Ureter (tissue), 1 donor: Measurements from ENCODE around the gene RSPH1. TPM values are rescaled to one million over a fixed set of nuclear protein-coding genes. Genes with fewer than 3 reads are reported as not detected.

ENCODE experiments used
- DNase-seq: peaks from one replicate; pipeline ENCODE4 v3.0.0-alpha.2; 2020; ENCODE audit warnings: low spot score
- total RNA-seq: library from RNA; stranded (reverse); gene quantifications from one replicate; pipeline ENCODE4 v1.2.4, GENCODE V29; 2023
- donor health status: DM: yes; HTN: yes; CAD: no.

RSPH1 gene
- total RNA-seq, 1 donor from 2014 or later: 7.8 TPM

DNA sequence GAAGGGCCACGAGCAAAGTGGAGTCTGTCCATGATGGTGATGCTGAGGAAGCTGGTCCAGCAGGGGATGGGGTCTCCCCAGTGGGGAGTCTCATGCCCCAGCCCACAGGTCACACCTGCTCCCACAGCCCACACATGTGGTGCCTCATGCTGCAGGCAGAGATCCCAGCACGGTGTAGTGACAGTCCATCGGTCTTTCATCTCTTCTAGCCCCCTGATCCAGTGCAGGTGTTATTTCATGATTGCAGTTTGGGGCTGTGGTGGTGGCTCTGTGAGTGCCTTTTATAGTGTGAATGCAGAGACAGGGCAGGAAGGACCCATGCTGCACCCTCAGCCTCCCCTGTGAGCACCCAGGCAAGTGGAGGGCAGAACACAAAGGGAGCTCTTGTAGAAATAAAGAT, 47.3 kb downstream of the RSPH1 start:
- DNase-seq: no peak

- DNase-seq: no peak
Observed at GRCh38 chr21:42447732-42448131, 48.3 kb downstream of the RSPH1 start.

GRCh38 chr21:42447182-42447581, 48.8 kb downstream of the RSPH1 start:
- no peak for DNase-seq

GRCh38 chr21:42446531-42446930, 49.5 kb downstream of the RSPH1 start:
- DNase-seq: no peak

DNA sequence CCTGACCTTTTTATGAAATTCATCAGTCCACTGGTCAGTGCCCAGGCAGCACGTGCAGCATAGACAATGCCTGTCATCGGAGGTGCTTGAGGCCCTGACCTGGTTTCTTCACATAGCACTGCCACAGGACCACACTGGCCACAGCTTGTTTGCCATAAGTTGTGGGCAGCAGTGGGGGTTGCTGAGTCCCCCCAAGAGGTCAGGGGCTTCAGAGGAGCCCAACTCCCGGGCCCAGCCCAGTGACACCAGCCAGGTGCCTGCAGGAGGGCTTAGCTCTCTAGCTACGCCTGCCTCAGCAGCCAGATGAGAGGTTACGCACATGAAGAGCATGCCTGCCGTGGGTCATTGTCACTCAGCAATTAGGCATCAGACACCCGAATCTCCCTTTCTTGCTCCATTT, 50.7 kb downstream of the RSPH1 start:
- no peak for DNase-seq

- no peak for DNase-seq
Observed at GRCh38 chr21:42444745-42445059, 51.3 kb downstream of the RSPH1 start.

DNA sequence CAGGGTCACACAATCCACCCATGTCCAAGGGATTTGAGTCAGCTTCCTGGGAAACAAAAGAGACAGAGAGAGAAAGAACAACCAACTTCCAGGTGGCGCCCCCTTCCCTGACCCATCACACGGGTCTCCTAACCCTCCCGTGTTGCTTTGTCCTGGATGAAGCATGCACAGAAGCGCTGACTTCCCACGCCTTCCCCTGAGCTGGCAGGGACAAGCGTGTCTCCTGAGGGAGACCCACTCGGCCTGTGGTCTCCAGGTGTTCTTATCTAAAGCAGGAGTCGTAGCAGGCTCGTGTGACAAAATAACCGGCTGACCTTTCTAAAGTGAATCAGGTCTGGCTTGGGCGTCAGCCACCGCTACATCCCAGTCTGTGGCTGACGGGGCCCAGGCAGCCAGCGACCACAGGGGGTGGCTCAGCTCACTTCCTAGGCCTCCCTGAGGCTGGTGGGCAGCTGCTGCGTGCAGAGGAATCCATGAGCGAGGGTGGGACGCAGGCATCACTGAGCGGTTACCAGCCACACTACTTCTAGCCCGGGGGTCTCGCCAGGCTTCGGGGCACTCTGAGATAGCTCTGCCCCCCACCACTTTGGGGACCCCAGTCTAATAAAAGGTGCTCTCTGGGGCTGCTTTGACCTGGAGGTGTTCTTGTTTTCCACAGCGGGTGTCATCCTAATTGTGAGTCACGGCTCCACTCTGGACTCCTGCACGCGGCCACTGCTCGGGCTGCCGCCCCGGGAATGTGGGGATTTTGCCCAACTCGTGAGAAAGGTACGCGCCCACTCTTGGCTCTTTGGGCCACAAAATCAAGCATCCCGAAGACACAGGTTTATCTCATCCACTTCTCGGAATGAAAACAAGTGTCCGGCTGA, 51.9 kb downstream of the RSPH1 start:
- DNase-seq: no peak

GRCh38 chr21:42443181-42443785, 52.7 kb downstream of the RSPH1 start:
- no peak for DNase-seq

- DNase-seq: no peak
Observed at GRCh38 chr21:42441963-42442362, 54.1 kb downstream of the RSPH1 start.

GRCh38 chr21:42440187-42440792, 55.7 kb downstream of the RSPH1 start:
- no peak for DNase-seq

DNA sequence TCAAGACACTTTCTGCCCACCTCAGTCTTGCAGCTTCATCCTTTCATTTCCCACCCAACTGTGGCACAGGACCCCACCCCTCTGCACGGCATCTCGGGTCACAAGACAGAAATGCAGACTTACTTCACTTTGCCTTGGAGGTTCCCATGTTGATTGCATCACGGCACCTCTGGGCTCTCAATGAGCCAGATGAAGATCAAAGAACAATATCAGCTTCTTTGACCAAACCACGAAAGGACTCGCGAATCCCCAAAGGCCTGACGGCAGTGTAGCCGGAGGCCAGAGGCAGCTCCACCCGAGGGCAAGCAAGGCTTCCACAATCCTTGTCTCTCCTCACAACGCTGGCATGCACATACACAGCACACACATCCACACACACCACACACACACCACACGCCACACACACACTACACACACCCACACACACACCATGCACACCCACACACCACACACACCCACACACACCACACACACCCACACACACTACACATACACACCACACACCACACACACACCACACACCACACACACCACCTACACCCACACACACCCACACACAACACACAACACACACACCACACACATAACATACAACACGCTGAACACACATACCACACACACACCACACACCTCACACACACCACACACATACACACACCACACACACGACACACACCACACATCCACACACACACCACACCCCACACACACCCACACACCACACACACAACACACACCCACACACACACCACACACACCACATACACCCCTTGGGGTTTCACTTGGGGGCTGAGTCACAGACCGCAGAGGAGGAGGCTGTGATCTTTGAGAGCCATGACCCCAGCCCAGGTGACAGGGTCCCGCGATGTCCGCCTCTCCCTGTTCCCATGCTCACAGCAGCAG, 56.5 kb downstream of the RSPH1 start:
- no peak for DNase-seq

- DNase-seq: no peak
Observed at GRCh38 chr21:42438316-42439205, 57.5 kb downstream of the RSPH1 start.

- DNase-seq: no peak
Observed at GRCh38 chr21:42437786-42438185, 58.2 kb downstream of the RSPH1 start.

DNA sequence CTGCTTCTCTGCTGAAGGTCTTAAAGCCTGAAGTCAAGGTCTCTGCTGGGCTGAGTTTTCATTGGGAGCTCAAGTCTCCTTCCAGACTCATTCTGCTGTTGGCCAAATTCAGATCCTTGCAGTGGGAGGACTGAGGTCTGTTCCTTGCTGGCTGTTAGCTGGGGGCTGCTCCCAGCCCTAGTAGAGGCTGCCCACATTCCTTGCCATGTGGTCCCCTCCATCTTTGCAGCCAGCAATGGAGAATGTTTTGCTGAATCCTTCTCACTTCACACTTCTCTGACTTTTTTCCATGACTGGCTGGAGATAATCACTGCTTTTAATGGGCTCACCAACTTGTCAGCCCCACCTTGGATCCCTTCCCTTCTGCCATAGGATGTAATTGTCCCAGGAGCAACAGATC, 59.1 kb downstream of the RSPH1 start:
- DNase-seq: no peak

DNA sequence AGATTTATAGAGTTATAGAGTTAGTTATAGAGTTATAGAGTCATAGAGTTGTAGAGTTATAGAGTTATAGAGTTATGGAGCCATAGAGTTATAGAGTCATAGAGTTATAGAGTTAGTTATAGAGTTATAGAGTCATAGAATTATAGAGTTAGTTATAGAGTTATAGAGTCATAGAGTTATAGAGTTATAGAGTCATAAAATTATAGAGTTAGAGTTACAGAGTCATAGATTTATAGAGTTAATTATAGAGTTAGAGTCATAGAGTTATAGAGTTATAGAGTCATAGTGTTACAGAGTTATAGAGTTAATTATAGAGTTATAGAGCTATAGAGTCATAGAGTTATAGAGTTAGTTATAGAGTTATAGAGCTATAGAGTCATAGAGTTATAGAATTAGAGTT, 60.2 kb downstream of the RSPH1 start:
- no peak for DNase-seq

DNA sequence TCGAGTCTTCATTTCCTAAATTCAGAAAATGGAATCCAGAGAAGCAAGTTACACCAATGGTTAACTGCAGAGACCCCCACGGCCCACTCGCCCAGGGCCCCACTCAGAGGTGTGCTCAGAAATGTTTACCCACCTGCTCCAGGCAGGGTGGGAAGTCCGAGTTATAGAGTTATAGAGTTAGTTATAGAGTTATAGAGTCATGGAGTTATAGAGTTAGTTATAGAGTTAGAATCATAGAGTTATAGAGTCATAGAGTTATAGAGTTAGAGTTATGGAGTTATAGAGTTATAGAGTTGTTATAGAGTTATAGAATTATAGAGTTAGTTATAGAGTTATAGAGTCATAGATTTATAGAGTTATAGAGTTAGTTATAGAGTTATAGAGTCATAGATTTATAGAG, 60.6 kb downstream of the RSPH1 start:
- DNase-seq: no peak

DNA sequence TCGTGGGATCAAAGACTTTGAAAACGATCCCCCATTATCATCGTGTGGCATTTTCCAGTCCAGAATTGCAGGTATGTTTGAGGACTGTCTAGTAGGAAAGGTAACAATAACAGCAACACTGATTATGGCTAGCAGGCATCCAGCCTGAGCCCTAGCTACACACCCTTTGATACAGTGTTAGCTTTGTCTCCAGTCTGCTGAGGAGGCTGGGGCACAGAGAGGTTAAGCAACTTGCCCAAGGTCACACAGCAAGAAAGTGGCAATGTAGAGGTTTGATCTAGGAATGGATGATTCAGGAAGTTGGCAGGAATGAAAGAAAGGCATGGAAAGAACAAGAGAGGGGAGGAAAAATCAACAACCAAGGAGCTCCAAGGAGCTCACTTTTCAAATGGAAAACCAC, 61.1 kb downstream of the RSPH1 start:
- no peak for DNase-seq

DNA sequence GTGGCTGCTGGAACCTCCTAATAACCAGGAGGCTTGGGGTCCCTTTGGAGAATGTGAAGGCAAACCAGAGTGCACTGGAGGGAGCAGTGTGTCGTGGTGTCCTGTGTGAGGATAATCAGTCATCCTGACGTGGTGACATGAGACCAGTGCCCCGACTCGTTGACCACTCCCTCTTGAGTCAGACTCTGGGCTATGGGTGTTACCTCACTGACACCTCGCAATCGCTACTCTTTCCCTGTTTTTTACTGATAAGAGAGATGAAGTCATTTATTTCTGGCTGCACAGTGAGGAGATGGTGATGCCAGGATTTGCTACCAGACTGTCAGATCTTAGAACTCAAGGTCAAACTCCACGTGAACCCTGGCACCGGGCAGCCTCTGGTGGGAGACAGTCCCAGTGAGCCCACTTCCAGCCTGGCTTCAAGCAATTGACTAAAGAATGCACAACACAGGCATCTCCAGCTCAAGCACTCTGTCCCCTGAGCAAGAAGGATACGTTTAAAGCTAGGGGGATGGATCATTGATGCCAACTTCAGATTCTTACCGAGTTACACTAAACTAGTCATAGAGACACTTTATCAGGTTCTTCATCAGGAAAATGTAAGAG, 62.0 kb downstream of the RSPH1 start:
- DNase-seq: no peak

- no peak for DNase-seq
Observed at GRCh38 chr21:42432695-42433094, 63.3 kb downstream of the RSPH1 start.

DNA sequence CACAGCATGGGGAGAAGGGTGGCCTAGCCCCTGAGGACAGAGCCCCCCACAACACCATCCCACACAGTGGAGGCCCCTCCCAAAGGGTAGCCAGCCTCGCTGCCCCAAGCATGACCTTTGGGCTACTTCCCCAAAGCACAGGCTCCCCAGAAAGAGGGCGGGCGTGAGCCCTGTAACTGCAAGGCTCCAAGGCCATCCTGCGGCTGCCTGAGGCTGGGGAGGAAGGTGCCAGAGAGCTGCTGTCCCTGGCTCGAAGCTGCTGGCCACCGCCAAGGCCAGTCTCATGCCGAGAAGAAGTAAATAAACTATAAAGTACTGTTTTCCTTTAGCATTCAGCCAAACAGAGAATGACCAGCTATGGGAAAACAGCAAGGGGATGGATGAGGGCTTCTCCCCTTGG, 64.8 kb downstream of the RSPH1 start:
- DNase-seq: no peak

GRCh38 chr21:42430521-42430920, 65.5 kb downstream of the RSPH1 start:
- DNase-seq: no peak
